Posterior vena cava (tissue), 2 donors: ENCODE data around the gene VEGFA. TPM values are rescaled to one million over a fixed set of nuclear protein-coding genes. Genes with fewer than 3 reads are reported as not detected.

Experiments
- DNase-seq: peaks from one replicate; pipeline ENCODE4 v3.0.0-alpha.2; 2020; ENCODE audit warnings: low spot score
- intact Hi-C, 2 donors: fragments of 100-400 bp; cut with DNase I; formaldehyde crosslinking; loops; one replicate each; pipeline versions ENCODE4 v1.14.1 to v1.14.2; 2022 to 2023
- total RNA-seq, 2 donors: library from RNA; stranded (reverse); fragmentation: NEBNext Ultra II Directional; extraction: Animal tissue kit (Norgen Biotek cat#: 25700); gene quantifications; one replicate each; pipeline ENCODE4 v1.2.1, GENCODE V29; 2021
- donor health status: DM: yes; HTN: yes; CAD: no.
- donor health status: DM: yes; HTN: yes; CAD: no.

Gene VEGFA
- total RNA-seq, 2 donors from 2014 or later: 88.4 to 91.7 TPM

GRCh38 chr6:43823879-43824702, 54.1 kb downstream of the VEGFA start:
- intact Hi-C loops: no loop called here
- no peak for DNase-seq

- intact Hi-C loops: no loop called here
Observed at GRCh38 chr6:43824703-43825064, 54.7 kb downstream of the VEGFA start.

GRCh38 chr6:43825187-43826115, 55.4 kb downstream of the VEGFA start:
- intact Hi-C loops: no loop called here
- DNase-seq: no peak

More at GRCh38 chr6:43824703-43825064, 54.7 kb downstream of the VEGFA start:
- DNase-seq: no peak

GRCh38 chr6:43826730-43827129, 56.7 kb downstream of the VEGFA start:
- DNase-seq: no peak
- intact Hi-C loops: no loop called here

GRCh38 chr6:43827898-43828297, 57.9 kb downstream of the VEGFA start:
- no peak for DNase-seq
- intact Hi-C loops: no loop called here

- intact Hi-C loops: no loop called here
- no peak for DNase-seq
Observed at GRCh38 chr6:43828711-43829110, 58.7 kb downstream of the VEGFA start.

GRCh38 chr6:43829470-43829869, 59.5 kb downstream of the VEGFA start:
- intact Hi-C loops: no loop called here
- DNase-seq: no peak

GRCh38 chr6:43830775-43831174, 60.8 kb downstream of the VEGFA start:
- DNase-seq: no peak
- intact Hi-C loops: no loop called here

- DNase-seq: no peak
- intact Hi-C loops: no loop called here
Observed at GRCh38 chr6:43831191-43831590, 61.2 kb downstream of the VEGFA start.

- intact Hi-C loops: no loop called here
- DNase-seq: no peak
Observed at GRCh38 chr6:43833223-43833995, 63.4 kb downstream of the VEGFA start.

GRCh38 chr6:43833996-43834390, 64.0 kb downstream of the VEGFA start:
- no peak for DNase-seq
- intact Hi-C loops: no loop called here

GRCh38 chr6:43834528-43835155, 64.6 kb downstream of the VEGFA start:
- intact Hi-C loops: no loop called here
- DNase-seq: no peak

- intact Hi-C loops: no loop called here
- no peak for DNase-seq
Observed at GRCh38 chr6:43835872-43836419, 65.9 kb downstream of the VEGFA start.

Other genes with a start within 250 kb of the VEGFA start
- gene XPO5, start 194.2 kb upstream of the VEGFA start, total RNA-seq: 10 to 100 TPM; 18.4 to 26.2 TPM
- 10 to 100 TPM; 11.0 to 16.7 TPM for gene POLH, start 194.0 kb upstream of the VEGFA start, total RNA-seq
- gene GTPBP2, start 140.9 kb upstream of the VEGFA start, total RNA-seq: 10 to 100 TPM; 43.3 to 50.4 TPM
- 10 to 100 TPM; 12.0 to 15.5 TPM for gene MAD2L1BP, start 134.4 kb upstream of the VEGFA start, total RNA-seq
- under 1 TPM; 0.19 to 0.23 TPM for gene RSPH9, start 125.2 kb upstream of the VEGFA start, total RNA-seq
- 10 to 100 TPM; 25.4 to 28.2 TPM for gene MRPS18A, start 82.4 kb upstream of the VEGFA start, total RNA-seq